H9 (cell line): ENCODE measurements around the gene TPX2. TPM values are rescaled to one million over a fixed set of nuclear protein-coding genes. Genes with fewer than 3 reads are reported as not detected.

Experiments used
- DNase-seq: peaks from one replicate; pipeline ENCODE4 v3.0.0-alpha.2; 2017
- H2AFZ ChIP-seq: one replicate; pipeline ENCODE4 v1.6.1; 2013; ENCODE audit warnings: mild to moderate bottlenecking, low read length, control low read depth, moderate library complexity
- H2AK5ac ChIP-seq: 2 replicates; pipeline ENCODE4 v1.6.1; 2013; ENCODE audit warnings: low read length, control low read depth, mixed read lengths; ENCODE audit not compliant: insufficient read length
- H2BK120ac ChIP-seq: one replicate; pipeline ENCODE4 v1.6.1; 2013; ENCODE audit warnings: low read depth, mild to moderate bottlenecking, low read length, control low read depth, inconsistent platforms; ENCODE audit not compliant: poor library complexity, severe bottlenecking
- H2BK12ac ChIP-seq: 2 replicates; pipeline ENCODE4 v1.6.1; 2013; ENCODE audit warnings: low read length, control low read depth, mixed read lengths, low read depth; ENCODE audit not compliant: insufficient read length
- H2BK15ac ChIP-seq: 2 replicates; pipeline ENCODE4 v1.6.1; 2013; ENCODE audit warnings: low read depth, low read length, control low read depth
- H2BK20ac ChIP-seq: one replicate; pipeline ENCODE4 v1.6.1; 2013; ENCODE audit warnings: low read depth, mild to moderate bottlenecking, low read length, control low read depth, inconsistent platforms; ENCODE audit not compliant: poor library complexity, severe bottlenecking
- H2BK5ac ChIP-seq: 2 replicates; pipeline ENCODE4 v1.6.1; 2013; ENCODE audit warnings: low read length, control low read depth, mixed read lengths; ENCODE audit not compliant: insufficient read length
- H3K14ac ChIP-seq: 2 replicates; pipeline ENCODE4 v1.6.1; 2013; ENCODE audit warnings: low read length, control low read depth; ENCODE audit not compliant: insufficient read depth
- H3K18ac ChIP-seq: 2 replicates; pipeline ENCODE4 v1.6.1; 2013; ENCODE audit warnings: low read depth, mild to moderate bottlenecking, mixed read lengths, low read length, control low read depth; ENCODE audit not compliant: insufficient read length
- H3K23ac ChIP-seq: 2 replicates; pipeline ENCODE4 v1.6.1; 2013; ENCODE audit warnings: low read length, control low read depth, mixed read lengths, low read depth; ENCODE audit not compliant: insufficient read length
- H3K23me2 ChIP-seq: 2 replicates; pipeline ENCODE4 v1.6.1; 2013; ENCODE audit warnings: low read depth, mild to moderate bottlenecking, mixed read lengths, low read length, control low read depth; ENCODE audit not compliant: insufficient read length, poor library complexity, severe bottlenecking
- H3K27ac ChIP-seq: 2 replicates; pipeline ENCODE4 v1.5.1; 2013; ENCODE audit warnings: low read length, control low read depth, mixed read lengths, low read depth; ENCODE audit not compliant: insufficient read length
- H3K27me3 ChIP-seq: 2 replicates; pipeline ENCODE4 v1.6.1; 2013; ENCODE audit warnings: low read length, control low read depth, inconsistent platforms; ENCODE audit not compliant: insufficient read depth
- H3K4ac ChIP-seq: 2 replicates; pipeline ENCODE4 v1.6.1; 2013; ENCODE audit warnings: low read depth, mild to moderate bottlenecking, control low read depth, inconsistent platforms, low read length, moderate library complexity
- H3K4me1 ChIP-seq: 2 replicates; pipeline ENCODE4 v1.6.1; 2013; ENCODE audit warnings: low read length, control low read depth, inconsistent platforms; ENCODE audit not compliant: insufficient read depth
- H3K4me2 ChIP-seq: 2 replicates; pipeline ENCODE4 v1.6.1; 2013; ENCODE audit warnings: low read length, control low read depth, mixed read lengths; ENCODE audit not compliant: insufficient read length, insufficient read depth
- H3K56ac ChIP-seq: 2 replicates; pipeline ENCODE4 v1.6.1; 2013; ENCODE audit warnings: low read depth, mild to moderate bottlenecking, mixed read lengths, low read length, control low read depth; ENCODE audit not compliant: insufficient read length
- H3K79me1 ChIP-seq: 2 replicates; pipeline ENCODE4 v1.6.1; 2013; ENCODE audit warnings: low read depth, mild to moderate bottlenecking, moderate library complexity, low read length, control low read depth, inconsistent platforms; ENCODE audit not compliant: insufficient read depth, poor library complexity, severe bottlenecking
- H3K79me2 ChIP-seq: 2 replicates; pipeline ENCODE4 v1.6.1; 2013; ENCODE audit warnings: low read length, control low read depth, inconsistent platforms; ENCODE audit not compliant: insufficient read depth
- H3K9ac ChIP-seq: 2 replicates; pipeline ENCODE4 v1.6.1; 2013; ENCODE audit warnings: low read length, control low read depth, mixed read lengths; ENCODE audit not compliant: insufficient read length; ENCODE audit errors: extremely low read depth
- H3K9me3 ChIP-seq: one replicate; pipeline ENCODE4 v1.6.1; 2013; ENCODE audit warnings: low read depth, low read length, inconsistent platforms; ENCODE audit not compliant: control insufficient read depth
- H3T11ph ChIP-seq: one replicate; pipeline ENCODE4 v1.6.1; 2013; ENCODE audit warnings: mild to moderate bottlenecking, low read length, control low read depth, inconsistent platforms
- H4K20me1 ChIP-seq: one replicate; pipeline ENCODE4 v1.6.1; 2013; ENCODE audit not compliant: control insufficient read depth, insufficient read length, insufficient read depth
- H4K5ac ChIP-seq: 2 replicates; pipeline ENCODE4 v1.6.1; 2013; ENCODE audit warnings: low read depth, mild to moderate bottlenecking, mixed read lengths, low read length, control low read depth; ENCODE audit not compliant: insufficient read length
- H4K8ac ChIP-seq: replicated peaks from 2 replicates; pipeline ENCODE4 v1.6.1; 2013; ENCODE audit warnings: low read length, control low read depth, mixed read lengths, low read depth; ENCODE audit not compliant: insufficient read length
- H4K91ac ChIP-seq: 2 replicates; pipeline ENCODE4 v1.6.1; 2013; ENCODE audit warnings: low read depth, mild to moderate bottlenecking, moderate library complexity, mixed read lengths, low read length, control low read depth; ENCODE audit not compliant: insufficient read length
- H3K27ac Mint-ChIP-seq, 3 experiments: 2 replicates in 2 of 3; 3 replicates in 1 of 3; pipeline ENCODE4 v1.8.0; 2020 to 2021; ENCODE audit warnings: mixed read lengths in 3 of 3, mild to moderate bottlenecking in 1 of 3, moderate library complexity in 1 of 3
- H3K27me3 Mint-ChIP-seq: 2 replicates; pipeline ENCODE4 v1.8.0; 2021; ENCODE audit warnings: low read depth, mild to moderate bottlenecking, moderate library complexity, mixed read lengths
- H3K36me3 Mint-ChIP-seq, 3 experiments: 2 replicates in 2 of 3; 3 replicates in 1 of 3; pipeline ENCODE4 v1.8.0; 2020 to 2021; ENCODE audit warnings: low read depth in 3 of 3, mixed read lengths in 3 of 3; ENCODE audit not compliant: insufficient read depth in 1 of 3
- H3K4me1 Mint-ChIP-seq, 2 experiments: 2 replicates each; pipeline ENCODE4 v1.8.0; 2020; ENCODE audit warnings: mixed read lengths in 2 of 2
- H3K4me3 Mint-ChIP-seq, 2 experiments: 2 replicates in 1 of 2; 3 replicates in 1 of 2; pipeline ENCODE4 v1.8.0; 2020 to 2021; ENCODE audit warnings: mild to moderate bottlenecking in 2 of 2, mixed read lengths in 2 of 2, moderate library complexity in 1 of 2
- H3K9me3 Mint-ChIP-seq, 2 experiments: 2 replicates in 1 of 2; 3 replicates in 1 of 2; pipeline ENCODE4 v1.8.0; 2020; ENCODE audit warnings: mild to moderate bottlenecking in 2 of 2, mixed read lengths in 2 of 2, moderate library complexity in 1 of 2
- CTCF ChIP-seq: fragments of 200-600 bp; sonication (generic); conservative IDR thresholded peaks from 3 replicates; pipeline ENCODE4 v1.8.0; 2021; ENCODE audit warnings: antibody characterized with exemption, mild to moderate bottlenecking
- WGBS: extraction: QIAGEN DNeasy Blood & Tissue Kit; methylation state at CpG from one replicate; pipeline ENCODE4 v1.1.7; 2013; ENCODE audit warnings: missing lambda C conversion rate, low lambda C conversion rate, mixed read lengths; ENCODE audit not compliant: insufficient read length; ENCODE audit errors: extremely low coverage; 5-methylcytosine and 5-hydroxymethylcytosine counted together
- total RNA-seq: library from RNA; stranded (reverse); gene quantifications from 2 replicates; pipeline ENCODE4 v1.2.1, GENCODE V29; 2021

TPX2 gene
- total RNA-seq, 1 experiment from 2014 or later: 161 TPM

GRCh38 chr20:31848088-31848999 is 109.3 kb downstream of the TPX2 start:
- H3K56ac ChIP-seq: no peak overlapping the region
- H3K23me2 ChIP-seq: no peaks in the 10 kb centered on the region
- H3K9me3 ChIP-seq: no peaks in the 10 kb centered on the region
- Mint-ChIP-seq H3K4me1 (peaks cover 12 to 16% of the 10 kb centered on the region in 2 experiments), H3K27ac (no peak overlapping the region), H3K36me3 (no peaks in the 10 kb centered on the region), H3K4me3 (peak overlapping the region in 1 of 2 experiments; percentile 43; a peak in 1 of 5 replicates), H3K27me3 (peaks cover 51% of the 10 kb centered on the region), H3K9me3 (no peaks in the 10 kb centered on the region)
- H2BK20ac ChIP-seq: no peak overlapping the region
- no peak overlapping the region for H3K27ac ChIP-seq
- H3K79me1 ChIP-seq: no peaks in the 10 kb centered on the region
- H3T11ph ChIP-seq: no peak overlapping the region
- no peak for TF ChIP-seq CTCF
- H2AFZ ChIP-seq: no peak overlapping the region
- no peak overlapping the region for H2AK5ac ChIP-seq
- H3K4me2 ChIP-seq: no peak overlapping the region
- H3K23ac ChIP-seq: no peak overlapping the region
- H2BK15ac ChIP-seq: no peak overlapping the region
- no peak overlapping the region for H3K14ac ChIP-seq
- DNase-seq: no peak
- H3K4me1 ChIP-seq: no peaks in the 10 kb centered on the region
- no CpG with 5 or more reads among the region's 32 CpGs for WGBS
- H3K4ac ChIP-seq: no peak overlapping the region
- no peak overlapping the region for H3K18ac ChIP-seq
- H2BK12ac ChIP-seq: no peak overlapping the region
- no peak overlapping the region for H4K91ac ChIP-seq
- no peak overlapping the region for H4K8ac ChIP-seq
- no peak overlapping the region for H2BK5ac ChIP-seq
- H4K5ac ChIP-seq: no peak overlapping the region
- H3K79me2 ChIP-seq: no peaks in the 10 kb centered on the region
- H4K20me1 ChIP-seq: no peaks in the 10 kb centered on the region
- H2BK120ac ChIP-seq: no peak overlapping the region
- H3K9ac ChIP-seq: no peak overlapping the region
- no peaks in the 10 kb centered on the region for H3K27me3 ChIP-seq
